Fibroblast of mammary gland (primary cell): Measurements from ENCODE around the gene LCE7A.
A peak's percentile ranks its signal among the peaks of the same experiment; 100 is the strongest.

ENCODE experiments used
- DNase-seq: peaks from one replicate; pipeline ENCODE4 v3.0.0-alpha.2; 2010; ENCODE audit warnings: low read depth
- H3K4me3 ChIP-seq: 2 replicates; pipeline ENCODE4 v1.5.1; 2011; ENCODE audit warnings: low read depth, mild to moderate bottlenecking, low read length, moderate library complexity; ENCODE audit not compliant: control insufficient read depth
- TF ChIP-seq, protein P1 (sequence below): conservative IDR thresholded peaks from 2 replicates; pipeline ENCODE4 v1.5.1; 2011; ENCODE audit warnings: low read depth, low read length, inconsistent platforms; ENCODE audit not compliant: control insufficient read depth, insufficient read depth

The LCE7A gene, protein sequence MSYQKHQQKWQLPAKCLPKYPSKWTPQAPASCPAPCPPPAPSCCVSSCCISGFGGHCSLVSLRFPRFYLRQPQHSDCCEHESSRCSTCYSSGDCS

DNA sequence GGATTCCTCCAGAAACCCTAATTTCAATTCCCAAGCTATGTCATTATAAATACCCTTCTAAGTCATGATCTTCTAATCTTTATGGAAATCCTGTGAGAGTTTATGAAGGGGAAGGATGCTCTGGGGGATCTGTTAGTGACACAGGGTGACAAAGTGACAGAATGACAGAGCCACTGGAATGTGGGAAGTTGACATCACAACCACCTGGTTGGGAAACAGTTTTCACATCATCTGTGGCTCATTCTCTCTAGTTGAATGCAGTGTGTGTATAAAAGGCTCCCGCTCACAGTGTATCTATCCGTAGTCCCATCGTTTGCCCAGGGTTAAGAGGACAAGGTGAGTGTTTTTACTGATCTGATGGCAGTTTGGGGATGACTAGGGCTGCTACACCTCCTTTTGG, at the start of gene LCE7A:
Gene LCE7A, plus strand, starts transcription at position 301 of the 400 bp plus-strand sequence. CDS start 702 bp downstream, outside the sequence.
- TF ChIP-seq, protein P1, sequence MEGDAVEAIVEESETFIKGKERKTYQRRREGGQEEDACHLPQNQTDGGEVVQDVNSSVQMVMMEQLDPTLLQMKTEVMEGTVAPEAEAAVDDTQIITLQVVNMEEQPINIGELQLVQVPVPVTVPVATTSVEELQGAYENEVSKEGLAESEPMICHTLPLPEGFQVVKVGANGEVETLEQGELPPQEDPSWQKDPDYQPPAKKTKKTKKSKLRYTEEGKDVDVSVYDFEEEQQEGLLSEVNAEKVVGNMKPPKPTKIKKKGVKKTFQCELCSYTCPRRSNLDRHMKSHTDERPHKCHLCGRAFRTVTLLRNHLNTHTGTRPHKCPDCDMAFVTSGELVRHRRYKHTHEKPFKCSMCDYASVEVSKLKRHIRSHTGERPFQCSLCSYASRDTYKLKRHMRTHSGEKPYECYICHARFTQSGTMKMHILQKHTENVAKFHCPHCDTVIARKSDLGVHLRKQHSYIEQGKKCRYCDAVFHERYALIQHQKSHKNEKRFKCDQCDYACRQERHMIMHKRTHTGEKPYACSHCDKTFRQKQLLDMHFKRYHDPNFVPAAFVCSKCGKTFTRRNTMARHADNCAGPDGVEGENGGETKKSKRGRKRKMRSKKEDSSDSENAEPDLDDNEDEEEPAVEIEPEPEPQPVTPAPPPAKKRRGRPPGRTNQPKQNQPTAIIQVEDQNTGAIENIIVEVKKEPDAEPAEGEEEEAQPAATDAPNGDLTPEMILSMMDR = no peak
- DNase-seq = no peak
- no peak within 1 kb of the TSS for H3K4me3 ChIP-seq

DNA sequence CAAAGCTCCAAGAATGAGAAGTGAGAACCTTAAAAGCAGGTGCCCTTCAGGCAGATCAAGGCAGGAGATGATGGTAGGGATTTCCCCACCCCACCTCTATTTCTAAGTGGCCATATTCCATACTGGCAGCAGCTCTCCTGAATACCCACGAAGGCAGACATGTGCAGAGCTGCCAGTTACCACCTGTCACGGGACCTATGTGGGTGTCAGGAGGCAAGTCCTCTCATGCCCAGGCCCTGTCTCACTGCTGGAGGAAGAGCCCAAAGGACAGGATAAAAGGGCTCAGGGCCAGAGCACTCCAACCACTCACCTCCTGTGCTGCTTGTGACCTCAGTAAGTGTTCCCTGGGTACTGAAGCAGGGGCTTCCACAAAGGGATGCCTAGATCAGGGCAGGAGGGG, 48.7 kb upstream of the LCE7A start:
- no peak for DNase-seq
- TF ChIP-seq, protein P1 = no peak

DNA sequence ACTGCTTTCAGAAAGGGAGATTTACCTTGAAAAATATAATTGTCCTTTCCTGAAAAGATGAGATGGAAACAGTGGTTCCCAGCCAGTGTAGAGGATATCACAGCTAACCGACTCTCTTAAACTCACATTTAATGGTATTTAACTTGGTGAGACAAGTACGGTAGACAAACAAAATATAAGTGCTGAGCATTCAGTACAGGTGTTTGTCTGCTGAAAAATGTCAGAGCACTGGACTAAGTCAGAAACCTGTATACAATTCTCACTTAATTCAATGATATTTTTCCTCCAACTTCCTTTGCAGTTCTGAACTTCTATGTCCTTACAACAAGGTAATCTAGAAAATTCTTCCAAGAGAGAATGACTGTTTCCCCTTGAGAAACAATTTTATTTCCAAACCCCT, 48.1 kb upstream of the LCE7A start, which contains the start of gene LCE1B:
Gene LCE1B, plus strand, starts transcription at position 301 of the 400 bp plus-strand sequence. CDS start 476 bp downstream, outside the sequence.
- no peak for DNase-seq
- TF ChIP-seq, protein P1 = no peak
- H3K4me3 ChIP-seq = no peak within 1 kb of the TSS

More for the DNA sequence above, 48.7 kb upstream of the LCE7A start:
- no peak overlapping the region for H3K4me3 ChIP-seq

DNA sequence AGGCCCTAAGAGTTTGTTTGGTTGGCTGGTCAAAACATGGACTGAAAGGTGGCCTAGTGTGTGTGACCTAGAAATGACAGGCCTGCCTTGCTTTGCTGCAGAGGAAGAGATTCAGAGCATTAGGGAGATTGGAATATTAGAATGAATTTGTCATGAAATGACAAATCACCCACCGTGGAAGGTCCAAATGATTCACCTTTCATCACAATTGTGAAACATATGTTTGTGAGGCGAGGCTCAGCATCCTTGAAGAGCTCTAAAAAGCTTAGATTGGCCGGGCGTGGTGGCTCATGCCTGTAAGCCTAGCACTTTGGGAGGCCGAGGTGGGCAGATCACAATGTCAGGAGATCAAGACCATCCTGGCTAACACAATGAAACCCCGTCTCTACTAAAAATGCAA, 42.5 kb upstream of the LCE7A start:
- TF ChIP-seq, protein P1 = no peak
- DNase-seq = peak; percentile 19
- H3K4me3 ChIP-seq = no peak overlapping the region

DNA sequence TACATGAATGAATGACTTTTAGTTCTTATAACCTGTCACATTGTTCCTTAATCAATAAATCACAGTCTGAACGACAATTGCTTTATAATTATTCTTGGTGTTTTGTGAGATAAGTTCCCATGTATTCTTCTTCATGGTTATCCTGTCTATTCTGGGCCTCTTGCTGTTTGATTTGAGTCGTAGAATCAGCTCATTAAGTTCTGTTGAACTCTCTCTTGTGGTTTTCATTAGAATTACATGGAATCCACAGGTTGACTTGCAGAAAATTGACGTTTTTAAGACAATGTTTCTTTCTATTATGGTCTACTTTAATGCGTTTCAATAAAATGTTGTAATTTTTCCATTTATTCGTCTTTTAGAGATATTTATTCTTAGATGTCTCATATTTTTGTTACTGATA, 36.5 kb upstream of the LCE7A start:
- H3K4me3 ChIP-seq = no peak overlapping the region
- DNase-seq = peak; percentile 65
- TF ChIP-seq, protein P1 = peak; percentile 45

DNA sequence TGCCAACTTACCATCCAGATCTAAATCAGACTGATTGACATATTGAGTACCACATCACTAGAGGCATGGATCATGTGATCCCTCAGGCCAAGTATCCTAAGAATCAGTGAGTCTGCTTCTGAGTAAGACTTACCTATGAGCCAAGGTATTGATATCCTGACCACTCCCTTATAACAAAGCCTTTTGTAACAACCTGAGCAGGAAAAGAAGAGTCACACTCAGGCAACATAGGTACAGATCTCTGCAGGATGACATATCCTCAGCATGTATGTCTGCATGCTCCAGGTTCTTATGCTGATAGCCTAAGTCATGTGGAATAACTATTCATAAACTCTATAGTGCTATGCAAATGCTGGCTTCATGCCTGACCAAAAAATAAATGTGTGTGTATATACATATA, 34.8 kb upstream of the LCE7A start:
- DNase-seq = no peak

More for the DNA sequence above, 34.8 kb upstream of the LCE7A start:
- TF ChIP-seq, protein P1 = no peak
- H3K4me3 ChIP-seq = no peak overlapping the region
